Hippocampal formation (tissue), 2 donors: ENCODE measurements around the gene ELP5.

Source experiments
- DNase-seq, 2 donors: peaks; one replicate each; lab custom pipeline; 2025; lab: John Stamatoyannopoulos, UW

Gene ELP5

DNA sequence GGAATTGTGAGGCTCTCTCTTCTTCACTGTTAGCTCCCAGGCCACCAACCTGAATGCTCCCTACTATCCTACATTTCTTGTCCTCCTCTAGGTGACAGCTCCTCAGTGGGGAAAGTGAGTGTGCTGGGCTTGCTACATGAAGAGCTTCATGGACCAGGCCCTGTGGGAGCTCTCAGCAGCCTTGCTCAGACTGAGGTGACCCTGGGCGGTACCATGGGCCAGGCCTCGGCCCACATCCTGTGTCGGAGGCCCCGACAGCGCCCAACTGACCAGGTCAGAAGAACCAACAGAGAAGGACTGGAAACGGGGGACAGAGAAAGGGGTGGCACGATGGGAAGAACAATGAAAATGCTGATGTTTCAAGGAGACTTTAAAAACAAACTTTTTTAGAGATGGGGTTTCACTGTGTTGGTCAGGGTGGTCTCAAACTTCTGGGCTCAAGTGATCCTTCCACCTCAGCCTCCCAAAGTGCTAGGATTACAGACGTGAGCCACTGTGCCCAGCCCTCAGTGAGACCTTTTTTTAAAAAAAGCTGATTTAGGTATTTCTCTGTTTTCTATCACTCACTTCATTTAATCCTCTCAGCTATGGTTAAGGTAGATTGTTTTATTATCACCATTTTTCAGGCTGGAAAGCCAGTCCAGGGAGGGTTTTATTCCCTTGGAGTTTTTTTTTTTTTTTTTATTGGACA is 4.9 kb downstream of the ELP5 start:
- no peak for DNase-seq

DNA sequence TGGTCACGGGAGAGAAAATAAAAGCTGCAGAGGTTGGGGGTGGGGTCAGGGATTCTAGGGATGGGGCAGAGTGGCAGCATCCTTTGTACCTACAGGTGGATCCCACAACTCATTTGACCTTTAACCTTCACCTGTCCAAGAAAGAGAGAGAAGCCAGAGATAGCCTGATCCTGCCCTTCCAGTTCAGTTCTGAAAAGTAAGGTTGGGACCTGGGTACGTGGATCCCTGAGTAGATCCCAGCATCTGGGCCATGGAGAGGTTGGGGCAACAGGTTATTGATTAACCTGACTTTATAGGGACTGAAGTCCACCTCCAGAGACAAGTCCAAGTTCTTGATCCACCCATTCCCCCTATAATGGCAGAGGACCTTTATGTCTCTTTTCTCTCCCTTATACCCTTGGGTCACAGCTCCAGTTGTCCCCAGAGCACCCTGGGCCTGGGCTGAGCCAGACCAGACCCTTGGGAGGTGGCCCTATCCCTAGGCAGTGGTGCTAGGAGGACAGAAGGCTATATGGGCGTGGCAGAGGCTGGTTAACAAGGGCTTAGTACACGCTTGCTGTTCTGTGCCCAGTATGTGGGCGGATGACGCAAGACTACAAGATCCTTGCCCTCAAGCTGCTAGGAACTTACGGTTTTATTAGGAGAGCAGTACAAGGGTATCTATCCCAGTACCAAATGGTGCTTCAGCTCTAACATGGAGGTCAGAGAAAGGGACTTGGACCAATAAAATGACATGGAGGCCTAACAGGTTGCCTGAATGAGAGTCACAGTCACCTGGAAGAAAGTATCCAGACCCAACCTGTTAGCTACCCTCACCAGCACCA is 6.9 kb downstream of the ELP5 start:
- DNase-seq: no peak

DNA sequence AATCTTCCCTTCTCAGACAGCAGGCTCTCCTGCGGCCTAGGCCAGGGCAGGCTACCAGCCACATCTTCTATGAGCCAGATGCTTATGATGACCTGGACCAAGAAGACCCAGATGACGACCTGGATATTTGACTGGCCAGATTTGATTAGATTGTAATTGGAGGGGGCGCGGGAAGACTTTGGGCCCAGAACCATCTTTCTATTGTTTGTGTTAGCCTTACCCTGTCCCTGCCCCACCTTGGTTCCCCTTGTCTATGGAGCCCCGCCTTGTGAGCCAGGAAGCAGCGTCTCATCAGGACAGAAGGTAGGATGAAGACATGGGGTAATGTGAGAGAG is 7.5 kb downstream of the ELP5 start:
- DNase-seq: no peak

DNA sequence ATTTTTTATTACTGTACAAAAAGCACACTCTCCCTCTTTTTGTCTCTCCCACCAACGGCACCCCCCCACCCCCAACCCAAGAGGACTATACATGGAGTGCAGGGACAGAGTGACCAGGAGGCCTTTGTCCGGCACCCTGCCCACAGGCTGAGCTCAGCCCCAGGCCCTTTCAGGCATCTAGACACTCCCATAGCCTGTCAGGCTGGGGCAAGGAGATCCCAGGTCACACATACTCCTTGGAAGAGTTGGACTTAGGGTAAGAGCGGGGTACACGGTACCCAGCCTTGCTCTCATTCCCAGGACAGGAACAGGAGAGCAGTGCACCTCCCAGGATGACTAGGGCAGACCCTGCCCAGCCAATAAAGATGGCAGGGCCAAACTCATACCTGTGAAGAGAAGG is 8.1 kb downstream of the ELP5 start:
- no peak for DNase-seq

DNA sequence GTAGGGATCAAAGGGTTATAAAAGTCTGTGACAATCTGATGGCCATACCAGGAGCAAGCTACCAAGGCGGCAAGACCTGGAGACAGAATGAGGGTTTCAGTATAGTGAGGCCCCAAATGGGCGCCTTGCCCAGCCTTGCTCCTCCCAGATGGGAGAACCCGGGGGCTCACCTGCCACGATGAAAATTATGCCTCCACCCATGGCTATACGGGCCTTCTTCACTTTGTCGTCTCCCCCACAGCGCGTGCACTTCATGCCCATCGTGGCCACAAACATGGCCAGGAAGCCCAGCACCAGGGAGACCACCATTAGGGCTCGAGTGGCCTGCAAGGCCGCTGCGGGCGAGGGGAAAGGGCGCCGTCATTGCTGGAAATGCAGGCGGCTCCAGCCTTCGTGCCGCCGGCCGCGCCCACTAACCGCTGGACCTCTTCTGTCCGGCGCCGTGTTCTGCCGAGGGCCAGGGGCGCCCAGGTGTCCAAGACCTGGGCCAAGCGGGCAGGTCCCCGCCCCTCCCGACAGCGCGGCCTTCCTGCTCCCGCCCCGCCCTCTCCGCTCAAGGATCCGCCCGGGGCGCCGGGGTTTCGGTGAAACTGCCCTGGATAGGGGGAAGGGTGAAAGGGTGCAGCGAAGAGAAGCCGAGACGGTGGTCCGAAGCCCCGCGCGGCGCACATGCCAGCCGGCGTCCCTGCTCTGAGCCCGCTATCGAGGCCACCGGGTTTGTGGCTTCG is 8.8 kb downstream of the ELP5 start:
- no peak for DNase-seq

DNA sequence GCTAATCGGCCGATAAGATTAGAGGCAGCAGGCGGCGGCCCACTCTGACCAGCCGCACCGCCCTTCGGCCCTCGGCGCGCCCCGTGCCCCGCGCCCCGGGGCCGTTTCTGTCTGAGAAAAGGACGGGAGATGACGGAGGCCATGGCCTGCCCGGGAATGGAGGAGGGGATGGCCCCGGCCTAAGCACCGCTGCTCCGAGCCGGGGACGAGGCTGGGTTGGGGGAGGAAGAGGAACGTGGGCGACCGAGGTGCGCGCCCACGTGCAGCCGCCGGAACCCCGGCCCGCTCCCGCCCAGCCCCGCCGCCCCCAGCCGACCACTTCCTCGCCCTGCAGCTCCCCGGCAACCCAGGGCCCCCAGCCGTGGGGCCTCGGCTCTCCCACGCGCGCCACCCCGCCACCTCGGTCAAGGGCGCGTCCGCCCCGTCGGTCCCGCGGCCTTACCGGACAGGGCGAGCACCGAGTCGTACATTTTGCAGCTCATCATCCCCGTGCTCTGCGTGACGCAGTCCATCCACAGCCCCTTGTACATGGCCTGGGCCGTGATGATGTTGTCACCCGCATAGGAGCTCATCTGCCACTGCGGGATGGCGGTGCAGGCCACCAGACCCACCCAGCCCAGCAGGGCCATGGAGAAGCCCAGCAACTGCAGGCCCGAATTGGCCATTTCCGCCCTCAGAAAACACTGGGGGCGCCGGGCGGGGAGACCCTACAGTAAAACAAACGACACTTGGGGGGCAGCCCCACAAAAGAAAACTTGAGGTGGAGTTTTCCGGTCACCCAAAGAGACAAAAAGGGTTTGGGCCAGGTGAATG is 9.6 kb downstream of the ELP5 start:
- no peak for DNase-seq

DNA sequence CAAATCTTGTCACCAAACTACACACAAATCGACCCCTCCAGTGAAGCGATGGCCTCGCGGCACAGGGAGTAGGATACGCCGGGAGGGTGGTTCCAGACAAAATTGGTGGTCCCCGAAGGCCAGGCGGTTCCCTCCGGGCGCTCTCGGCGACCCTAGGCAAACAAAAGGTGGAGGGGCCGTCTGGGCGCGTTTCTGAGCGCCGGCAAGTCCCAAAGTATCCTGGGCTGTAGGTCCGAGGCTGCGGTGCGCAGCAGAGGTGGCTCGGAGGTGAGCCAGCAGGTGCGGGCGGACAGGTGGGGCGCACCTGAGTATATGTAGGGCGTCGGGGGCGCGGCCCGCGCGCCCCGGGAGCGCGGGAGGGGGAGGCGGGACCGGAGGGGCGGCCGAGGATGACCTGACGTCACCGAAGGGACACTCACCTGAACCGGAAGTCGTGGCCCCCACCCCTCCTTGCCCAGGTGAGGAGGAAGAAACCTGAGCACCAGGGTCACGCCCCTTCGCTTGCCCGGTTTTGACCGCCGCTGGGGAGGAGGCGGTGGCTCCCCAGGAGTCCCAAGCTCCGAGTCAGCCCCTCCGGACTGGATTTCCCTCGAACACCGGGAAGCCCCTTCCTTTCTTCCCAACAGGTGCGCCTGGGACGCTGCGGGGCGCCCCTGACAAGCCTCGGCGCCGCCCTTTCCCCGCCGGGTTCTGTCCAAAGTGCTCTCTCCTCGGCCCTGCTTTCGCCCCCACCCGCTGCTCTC is 10.3 kb downstream of the ELP5 start, which contains the start of gene CLDN7:
Gene CLDN7 (minus strand): TSS at position 287 of the 743 bp plus-strand sequence. CDS start 435 bp downstream, outside the sequence.
- no peak for DNase-seq

DNA sequence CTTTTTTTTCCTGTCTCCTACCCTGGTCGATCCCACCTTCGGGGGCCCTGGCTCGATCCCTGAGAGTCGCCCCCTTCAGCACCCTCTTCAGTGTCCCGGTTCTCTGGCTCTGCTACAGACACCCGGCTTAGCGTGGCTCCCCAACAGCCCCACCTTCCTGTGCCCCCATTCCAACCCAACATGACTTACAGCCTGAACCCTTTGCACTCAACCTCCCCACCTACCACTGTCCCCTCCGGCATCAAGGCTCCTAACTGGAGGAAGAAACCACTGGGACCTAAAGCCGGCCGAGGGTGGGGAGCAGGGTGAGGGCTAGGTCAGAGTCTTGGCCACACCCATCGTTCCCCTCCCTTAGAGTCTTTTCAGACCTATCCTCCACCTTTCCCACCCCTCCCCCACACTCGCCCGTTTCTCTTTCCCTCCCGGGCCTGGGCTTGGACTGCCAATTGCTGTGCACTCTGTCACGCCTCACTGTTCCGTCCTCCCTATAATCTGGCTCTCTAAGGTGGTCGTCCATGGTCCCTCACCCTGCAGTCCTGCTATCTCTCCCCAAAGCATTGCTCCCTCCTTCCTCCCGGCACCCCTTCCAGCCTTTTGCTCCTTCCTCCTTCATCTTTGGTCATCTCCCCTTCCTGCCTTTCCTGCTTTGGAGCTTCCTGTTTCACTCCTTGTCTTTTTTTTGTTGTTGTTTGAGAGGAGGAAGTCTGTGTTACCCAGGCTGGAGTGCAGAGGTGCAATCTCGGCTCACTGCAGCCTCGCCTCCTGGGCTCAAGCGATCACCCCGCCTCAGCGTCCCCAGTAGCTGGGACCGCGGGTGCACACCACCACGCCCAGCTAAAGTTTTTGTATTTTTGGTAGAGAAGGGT is 11.2 kb downstream of the ELP5 start:
- no peak for DNase-seq

DNA sequence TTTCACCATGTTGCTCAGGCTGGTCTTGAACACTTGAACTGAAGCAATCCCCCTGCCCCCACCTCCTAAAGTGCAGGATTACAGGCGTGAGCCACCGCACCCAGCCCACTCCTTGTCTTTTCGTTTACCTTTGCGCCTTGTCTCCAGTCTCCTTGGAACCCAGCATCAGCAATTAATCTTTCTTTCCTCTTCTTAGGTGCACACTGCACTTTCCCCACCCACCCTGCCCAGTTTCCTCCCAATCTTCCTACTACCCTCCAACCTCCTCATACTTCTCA is 11.7 kb downstream of the ELP5 start:
- no peak for DNase-seq

DNA sequence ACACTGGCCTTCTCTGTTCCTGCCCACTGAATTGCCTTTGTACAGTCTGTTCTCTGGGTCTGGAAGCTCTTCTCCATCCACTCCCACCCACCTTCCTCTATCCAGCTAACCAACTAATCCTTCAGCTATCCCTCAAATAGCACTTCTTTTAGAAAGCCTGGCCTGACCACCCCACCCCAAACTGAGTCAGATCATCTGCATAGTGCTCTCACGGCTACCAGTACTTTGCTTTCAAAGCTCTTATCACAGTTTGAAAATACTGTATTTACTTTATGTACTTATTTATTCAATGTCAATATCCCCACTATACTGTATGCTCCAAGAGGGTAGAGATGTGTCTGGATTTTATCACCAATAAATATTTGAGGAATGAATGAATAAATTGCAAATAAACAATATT is 14.8 kb downstream of the ELP5 start:
- no peak for DNase-seq

DNA sequence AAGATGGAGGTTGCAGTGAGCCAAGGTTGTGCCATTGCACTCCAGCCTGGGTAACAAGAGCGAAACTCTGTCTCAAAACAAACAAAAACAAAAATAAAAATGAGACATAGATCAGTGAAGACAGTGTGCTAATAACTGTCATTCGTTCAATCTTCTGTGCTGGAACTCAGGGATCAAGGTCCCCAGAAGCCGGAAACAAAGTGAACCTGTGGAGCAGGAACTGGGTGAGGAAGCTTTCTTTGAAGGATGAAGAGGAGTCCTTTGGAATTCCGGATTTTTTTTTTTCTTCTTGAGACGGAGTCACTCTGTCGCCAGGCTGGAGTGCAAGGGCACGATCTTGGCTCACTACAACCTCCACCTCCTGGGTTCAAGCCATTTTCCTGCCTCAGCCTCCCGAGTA is 27.4 kb downstream of the ELP5 start:
- no peak for DNase-seq

DNA sequence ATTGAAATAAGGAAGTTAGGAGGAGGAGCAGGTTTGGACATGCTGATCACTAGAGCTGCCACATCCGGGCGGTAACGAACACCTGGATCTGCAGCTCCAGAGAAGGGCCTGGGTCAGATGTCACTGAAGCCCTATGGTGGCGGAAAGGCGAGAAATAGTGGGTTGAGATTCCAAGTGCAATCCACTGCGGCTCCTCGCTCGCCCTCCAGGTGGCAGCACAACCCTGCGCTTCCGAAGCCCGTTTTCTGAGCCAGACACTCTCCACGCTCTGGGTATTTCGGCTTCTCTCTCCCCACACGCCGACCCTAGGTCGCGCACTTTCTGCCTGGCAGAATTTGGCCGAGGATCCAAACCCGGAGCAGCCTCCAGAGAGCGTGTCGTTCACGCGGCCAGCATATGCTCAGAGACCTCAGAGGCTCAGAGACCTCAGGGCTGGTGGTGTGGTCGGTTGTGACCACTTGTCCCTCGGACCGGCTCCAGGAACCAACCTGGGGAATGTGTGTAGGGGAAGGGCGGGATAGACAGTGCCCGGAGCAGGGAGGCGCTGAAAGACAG is 28.6 kb downstream of the ELP5 start:
- DNase-seq: peak; percentile 58 to 66

DNA sequence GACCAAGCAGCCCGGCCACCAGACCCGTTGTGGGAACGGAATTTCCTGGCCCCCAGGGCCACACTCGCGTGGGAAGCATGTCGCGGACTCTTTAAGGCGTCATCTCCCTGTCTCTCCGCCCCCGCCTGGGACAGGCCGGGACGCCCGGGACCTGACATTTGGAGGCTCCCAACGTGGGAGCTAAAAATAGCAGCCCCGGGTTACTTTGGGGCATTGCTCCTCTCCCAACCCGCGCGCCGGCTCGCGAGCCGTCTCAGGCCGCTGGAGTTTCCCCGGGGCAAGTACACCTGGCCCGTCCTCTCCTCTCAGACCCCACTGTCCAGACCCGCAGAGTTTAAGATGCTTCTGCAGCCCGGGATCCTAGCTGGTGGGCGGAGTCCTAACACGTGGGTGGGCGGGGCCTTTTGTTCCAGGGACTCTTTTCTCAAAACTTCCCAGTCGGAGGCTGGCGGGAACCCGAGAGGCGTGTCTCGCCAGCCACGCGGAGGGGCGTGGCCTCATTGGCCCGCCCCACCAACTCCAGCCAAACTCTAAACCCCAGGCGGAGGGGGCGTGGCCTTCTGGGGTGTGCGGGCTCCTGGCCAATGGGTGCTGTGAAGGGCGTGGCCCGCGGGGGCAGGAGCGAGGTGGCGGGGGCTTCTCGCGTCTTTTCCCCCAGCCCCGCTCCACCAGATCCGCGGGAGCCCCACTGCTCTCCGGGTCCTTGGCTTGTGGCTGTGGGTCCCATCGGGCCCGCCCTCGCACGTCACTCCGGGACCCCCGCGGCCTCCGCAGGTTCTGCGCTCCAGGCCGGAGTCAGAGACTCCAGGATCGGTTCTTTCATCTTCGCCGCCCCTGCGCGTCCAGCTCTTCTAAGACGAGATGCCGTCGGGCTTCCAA is 29.3 kb downstream of the ELP5 start, which contains the start of gene SLC2A4:
Gene SLC2A4 (plus strand): TSS at position 645 of the 879 bp plus-strand sequence. CDS start 217 bp downstream, at position 862.
- peak; percentile 8 to 65 for DNase-seq

DNA sequence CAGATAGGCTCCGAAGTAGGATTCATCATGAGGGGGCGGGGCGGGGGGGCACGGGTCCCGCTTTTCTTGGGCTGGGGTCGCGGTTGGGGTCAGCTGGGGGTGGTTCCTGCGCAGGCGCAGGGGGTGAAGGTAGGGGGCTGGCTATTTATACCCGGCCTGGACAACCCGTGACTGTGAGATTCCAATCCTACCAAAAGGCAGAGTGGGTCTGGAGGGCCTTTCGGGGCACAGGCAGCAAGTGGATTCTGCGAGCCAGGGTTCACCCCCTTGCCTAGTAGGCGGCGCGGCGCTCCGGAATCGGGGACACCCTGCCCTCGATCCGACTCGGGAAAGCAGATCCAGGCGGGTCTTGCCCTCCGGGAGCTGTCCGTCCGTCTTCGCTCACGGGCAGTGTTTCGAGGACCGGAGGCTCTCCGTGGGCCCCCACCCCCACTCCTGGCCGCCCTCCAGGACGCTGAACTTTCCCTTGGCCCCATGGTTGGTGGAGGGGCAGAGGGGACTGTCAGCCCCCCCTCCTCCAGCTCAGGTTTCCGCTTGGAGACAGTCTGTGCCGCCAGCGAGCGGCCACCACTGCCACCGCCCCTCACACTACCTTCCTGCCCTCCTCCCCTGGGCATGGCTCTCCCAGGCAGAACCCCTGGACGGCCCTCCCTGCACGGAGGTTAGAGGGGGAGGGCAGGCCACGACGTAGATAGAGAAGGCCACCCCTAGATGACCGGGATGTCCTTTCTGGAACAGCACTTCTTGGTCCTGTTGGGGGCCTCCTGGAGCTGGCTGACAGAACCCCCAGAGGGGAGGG is 30.1 kb downstream of the ELP5 start:
- no peak for DNase-seq

DNA sequence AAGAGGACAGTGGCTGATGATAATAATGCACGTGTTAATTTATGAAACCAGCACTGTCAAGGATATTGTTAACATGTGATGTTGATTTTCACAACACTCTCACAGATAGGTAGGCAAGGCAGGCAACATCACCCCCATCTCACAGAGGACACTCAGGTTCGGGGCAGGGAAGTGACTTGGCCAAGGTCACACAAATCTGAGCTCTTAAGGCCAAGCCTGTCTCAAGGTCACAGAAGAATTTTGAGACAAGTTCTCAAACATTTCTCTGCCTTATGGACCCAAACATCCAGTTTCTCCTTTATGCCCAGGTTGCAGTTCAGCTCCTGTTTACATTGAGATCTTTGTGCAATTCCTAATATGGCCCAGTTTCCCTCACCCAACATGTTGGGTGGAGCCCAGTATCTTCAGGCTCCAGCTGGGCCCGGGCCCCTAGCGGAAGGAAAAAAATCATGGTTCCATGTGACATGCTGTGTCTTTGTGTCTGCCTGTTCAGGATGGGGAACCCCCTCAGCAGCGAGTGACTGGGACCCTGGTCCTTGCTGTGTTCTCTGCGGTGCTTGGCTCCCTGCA is 30.8 kb downstream of the ELP5 start:
- no peak for DNase-seq

DNA sequence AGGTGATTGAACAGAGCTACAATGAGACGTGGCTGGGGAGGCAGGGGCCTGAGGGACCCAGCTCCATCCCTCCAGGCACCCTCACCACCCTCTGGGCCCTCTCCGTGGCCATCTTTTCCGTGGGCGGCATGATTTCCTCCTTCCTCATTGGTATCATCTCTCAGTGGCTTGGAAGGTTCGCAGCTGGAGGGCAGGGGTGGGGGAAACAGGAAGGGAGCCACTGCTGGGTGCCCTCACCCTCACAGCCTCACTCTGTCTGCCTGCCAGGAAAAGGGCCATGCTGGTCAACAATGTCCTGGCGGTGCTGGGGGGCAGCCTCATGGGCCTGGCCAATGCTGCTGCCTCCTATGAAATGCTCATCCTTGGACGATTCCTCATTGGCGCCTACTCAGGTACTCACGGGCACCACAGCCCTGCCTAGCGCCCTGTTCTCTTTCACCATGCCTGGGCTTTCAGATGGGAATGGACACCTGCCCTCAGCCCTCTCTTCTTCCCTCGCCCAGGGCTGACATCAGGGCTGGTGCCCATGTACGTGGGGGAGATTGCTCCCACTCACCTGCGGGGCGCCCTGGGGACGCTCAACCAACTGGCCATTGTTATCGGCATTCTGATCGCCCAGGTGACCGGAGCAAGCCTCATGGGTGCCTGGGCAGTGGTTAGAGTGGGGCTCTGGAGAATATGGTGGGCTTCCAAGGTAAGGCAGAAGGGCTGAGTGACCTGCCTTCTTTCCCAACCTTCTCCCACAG is 31.6 kb downstream of the ELP5 start:
- DNase-seq: no peak

DNA sequence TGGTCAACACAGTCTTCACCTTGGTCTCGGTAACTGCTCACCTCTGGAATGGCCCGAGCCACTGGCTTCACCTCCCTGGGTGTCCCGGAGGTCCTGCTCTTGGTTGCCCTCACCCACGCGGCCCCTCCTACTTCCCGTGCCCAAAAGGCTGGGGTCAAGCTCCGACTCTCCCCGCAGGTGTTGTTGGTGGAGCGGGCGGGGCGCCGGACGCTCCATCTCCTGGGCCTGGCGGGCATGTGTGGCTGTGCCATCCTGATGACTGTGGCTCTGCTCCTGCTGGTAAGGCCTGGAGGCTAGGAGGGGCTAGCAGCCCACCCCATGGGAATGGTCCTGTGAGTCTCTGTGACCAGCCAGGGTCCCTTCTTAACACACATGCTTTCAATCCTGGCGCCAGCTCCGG is 32.9 kb downstream of the ELP5 start:
- no peak for DNase-seq
